Measurements from ENCODE around the gene GEMIN8.

GRCh38 chrX:13968198-13968597 is 61.5 kb downstream of the GEMIN8 start:
- TF ChIP-seq ZNF24 (tag by site-specific recombination; IDR thresholded peaks at IDR 0.05) (no peak), CTCF (tag by site-specific recombination; IDR thresholded peaks at IDR 0.05) (no peak)
